Measurements from ENCODE around the gene PEAR1.

Gene PEAR1

GRCh38 chr1:156939786-156940334 lies 46.3 kb downstream of the PEAR1 start:
- DNase-seq (ENCODE audit: low read depth) = no peak

GRCh38 chr1:156941675-156942074 lies 48.2 kb downstream of the PEAR1 start:
- DNase-seq (ENCODE audit: low read depth) = no peak

DNA sequence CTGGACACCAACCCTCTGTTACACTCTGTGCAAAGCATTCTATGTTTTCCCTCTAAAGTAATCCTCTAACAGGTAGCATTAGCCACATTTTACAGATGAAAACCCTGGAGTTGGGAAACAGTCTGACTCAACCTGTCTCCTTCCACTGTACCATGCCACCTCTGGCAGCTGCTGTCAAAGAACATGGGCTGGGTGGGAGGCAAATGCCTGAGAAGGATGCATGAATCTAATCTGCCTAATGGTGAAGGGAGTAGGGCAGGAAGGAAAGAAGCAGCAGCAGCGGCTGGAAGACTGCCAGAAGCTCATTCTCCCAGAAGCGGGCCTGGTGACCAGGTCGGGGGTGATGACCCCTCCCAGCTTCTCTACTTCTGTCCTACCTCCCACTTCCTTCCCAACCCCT lies 48.7 kb downstream of the PEAR1 start:
- DNase-seq (ENCODE audit: low read depth) = no peak

GRCh38 chr1:156942576-156942975 lies 49.1 kb downstream of the PEAR1 start:
- DNase-seq (ENCODE audit: low read depth) = no peak

DNA sequence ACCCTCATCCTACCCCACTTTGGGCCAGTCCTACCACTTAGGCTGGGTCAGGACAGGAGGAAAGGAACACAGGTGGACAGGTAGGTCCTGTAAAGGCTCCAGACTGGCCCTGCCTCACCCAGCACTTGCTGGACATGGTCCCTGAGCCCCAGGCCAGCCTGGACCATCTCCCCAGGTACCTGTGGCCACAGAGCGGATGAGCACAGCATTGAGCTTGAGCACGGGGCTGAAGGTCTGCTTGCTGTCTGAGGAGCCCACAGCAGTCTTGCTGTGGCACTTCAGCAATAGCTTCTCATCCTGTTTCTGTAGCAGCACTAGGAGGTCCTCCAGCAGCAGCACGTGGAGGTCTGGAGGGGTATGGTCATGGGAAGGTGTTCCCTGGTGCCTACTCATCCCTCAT lies 50.2 kb downstream of the PEAR1 start:
- DNase-seq (ENCODE audit: low read depth) = no peak

DNA sequence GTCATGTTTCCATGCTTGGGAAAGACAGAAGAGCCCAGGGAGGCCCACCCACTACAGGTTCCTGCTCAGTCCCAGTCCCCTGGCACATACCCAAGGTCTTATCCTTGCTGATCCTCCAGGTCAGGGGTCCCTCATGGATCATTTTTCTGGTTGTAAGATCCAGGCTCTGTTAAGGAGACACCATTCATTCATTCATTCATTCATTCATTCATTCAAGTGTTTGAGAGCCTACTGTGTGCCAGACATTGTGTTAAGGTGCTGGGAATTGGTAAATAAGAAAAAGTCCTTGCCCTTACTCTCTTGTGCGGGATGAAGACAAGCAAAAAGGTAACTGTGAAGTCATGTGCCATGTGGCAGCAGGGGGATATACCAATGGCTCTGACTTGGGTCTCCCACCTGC lies 50.8 kb downstream of the PEAR1 start:
- DNase-seq (ENCODE audit: low read depth) = no peak

DNA sequence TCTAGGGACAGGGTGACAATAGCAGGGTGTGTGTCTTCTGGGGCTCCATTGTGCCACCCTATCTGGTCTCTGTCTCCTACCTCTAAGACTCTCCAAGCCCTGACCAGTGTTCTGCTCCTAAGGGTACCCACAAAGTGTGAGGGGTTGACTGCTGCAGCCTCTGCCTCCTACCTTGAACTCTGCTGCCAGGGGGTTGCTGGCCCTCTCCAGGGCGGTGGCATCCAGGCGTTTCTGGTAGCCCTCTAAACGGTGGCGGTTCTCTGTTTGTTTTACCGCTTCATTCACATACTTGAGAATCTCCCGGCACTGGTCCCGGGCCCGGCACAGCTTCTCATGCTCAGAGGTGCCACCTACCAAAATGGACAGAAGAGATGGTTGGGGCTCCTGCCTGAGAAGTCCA lies 51.3 kb downstream of the PEAR1 start:
- no peak for DNase-seq (ENCODE audit: low read depth)

- DNase-seq (ENCODE audit: low read depth) = no peak
Measured at GRCh38 chr1:156945881-156946661, 52.6 kb downstream of the PEAR1 start.

DNA sequence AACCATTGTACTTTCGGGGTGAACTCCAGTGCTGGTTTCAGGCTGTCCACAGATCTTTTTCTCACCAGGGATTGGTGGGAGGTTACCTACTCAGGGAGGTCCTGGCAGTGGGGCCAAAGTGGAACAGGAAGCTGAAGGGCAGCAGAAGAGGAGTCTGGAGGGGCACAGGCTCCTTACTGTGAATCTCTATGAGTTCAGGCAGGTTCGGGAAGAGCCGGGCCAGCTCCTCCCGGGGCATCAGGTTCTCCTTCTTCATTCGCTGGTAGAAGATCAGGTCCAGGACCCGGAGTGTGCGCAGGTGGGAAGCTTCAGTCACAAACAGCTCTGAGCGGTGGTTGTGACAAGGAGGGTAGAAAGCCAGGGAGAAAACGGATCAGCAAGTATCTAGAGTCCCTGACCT lies 53.6 kb downstream of the PEAR1 start:
- no peak for DNase-seq (ENCODE audit: low read depth)

GRCh38 chr1:156947818-156948525 lies 54.5 kb downstream of the PEAR1 start:
- no peak for DNase-seq (ENCODE audit: low read depth)

DNA sequence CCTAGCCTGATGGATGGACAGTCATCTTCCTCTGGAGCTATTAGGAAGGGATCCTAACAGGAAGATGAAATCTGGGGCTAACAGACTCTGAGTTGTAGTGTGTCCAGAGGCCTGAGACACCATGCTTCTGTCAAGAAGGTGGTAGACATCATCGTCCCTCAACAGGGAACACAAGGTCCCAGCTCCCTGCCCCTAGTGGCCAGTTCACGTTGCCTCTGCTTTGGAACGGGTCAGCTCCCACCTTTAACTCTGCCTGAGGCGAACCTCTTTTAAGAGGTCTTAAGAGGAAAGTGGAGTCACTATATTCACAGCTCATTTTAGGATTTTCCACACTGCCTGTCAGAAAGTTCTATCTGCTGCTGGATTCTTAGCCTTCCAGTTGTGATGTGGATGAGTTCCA lies 55.2 kb downstream of the PEAR1 start:
- peak; percentile 14 for DNase-seq (ENCODE audit: low read depth)

DNA sequence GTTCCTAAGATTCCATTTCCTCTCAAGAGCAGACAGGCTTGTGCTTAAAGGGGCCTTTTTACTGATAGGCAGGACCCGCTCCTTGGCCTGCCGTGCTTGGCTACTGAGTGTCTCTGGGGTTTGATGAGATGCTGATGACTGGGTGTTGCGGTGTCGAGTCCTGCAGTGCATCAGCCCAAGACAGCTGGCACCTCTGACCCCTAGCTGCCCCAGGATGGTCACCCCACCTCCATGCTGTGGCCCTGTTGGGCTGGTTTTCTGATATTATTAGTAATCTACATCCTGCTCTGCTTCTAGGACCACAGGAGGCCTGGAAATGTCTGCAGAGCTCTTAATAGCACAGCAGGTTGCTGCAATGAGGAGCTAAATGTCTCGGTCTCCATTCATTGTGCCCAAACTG lies 55.6 kb downstream of the PEAR1 start:
- no peak for DNase-seq (ENCODE audit: low read depth)

DNA sequence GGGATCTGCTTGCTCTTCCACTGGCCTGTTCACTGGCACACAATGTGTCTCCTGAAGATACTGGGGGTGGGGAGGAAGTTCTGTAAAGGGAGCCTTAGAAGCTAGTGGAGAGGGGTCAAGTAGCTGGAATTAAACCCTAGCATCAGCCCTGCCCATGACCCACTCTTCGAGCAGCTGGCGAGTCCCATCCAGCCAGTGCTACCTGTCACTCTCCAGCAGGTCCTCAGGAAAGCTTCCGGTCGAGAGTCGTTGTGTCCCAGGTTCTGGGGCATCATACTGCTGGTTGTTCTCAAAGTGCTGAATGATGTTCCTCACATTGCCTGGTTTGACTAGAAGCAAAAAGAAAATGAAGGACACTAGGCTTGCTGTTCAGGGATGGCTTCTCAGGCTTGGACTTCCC lies 57.9 kb downstream of the PEAR1 start:
- DNase-seq (ENCODE audit: low read depth) = no peak

GRCh38 chr1:156953571-156953970 lies 60.1 kb downstream of the PEAR1 start:
- no peak for DNase-seq (ENCODE audit: low read depth)

GRCh38 chr1:156956333-156956732 lies 62.8 kb downstream of the PEAR1 start:
- no peak for DNase-seq (ENCODE audit: low read depth)

DNA sequence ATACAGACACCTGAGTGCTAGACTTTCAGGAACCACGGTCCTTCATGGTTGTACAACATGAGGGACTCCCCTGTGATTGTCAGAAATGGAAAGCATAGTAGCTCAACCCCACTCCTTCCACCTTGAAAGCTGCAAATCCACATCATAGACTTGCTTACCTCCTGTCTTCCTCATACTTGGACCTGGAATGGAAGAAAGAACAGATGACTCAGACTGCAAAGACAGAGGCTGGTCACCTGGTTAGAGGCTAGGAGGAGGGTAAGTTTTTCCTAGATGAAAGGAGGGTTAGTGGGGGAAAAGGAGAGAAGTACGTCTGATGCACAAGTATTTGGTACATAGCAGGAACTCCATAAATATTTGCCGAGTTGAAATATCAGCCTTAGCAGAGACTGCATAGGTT lies 64.1 kb downstream of the PEAR1 start:
- DNase-seq (ENCODE audit: low read depth) = no peak

DNA sequence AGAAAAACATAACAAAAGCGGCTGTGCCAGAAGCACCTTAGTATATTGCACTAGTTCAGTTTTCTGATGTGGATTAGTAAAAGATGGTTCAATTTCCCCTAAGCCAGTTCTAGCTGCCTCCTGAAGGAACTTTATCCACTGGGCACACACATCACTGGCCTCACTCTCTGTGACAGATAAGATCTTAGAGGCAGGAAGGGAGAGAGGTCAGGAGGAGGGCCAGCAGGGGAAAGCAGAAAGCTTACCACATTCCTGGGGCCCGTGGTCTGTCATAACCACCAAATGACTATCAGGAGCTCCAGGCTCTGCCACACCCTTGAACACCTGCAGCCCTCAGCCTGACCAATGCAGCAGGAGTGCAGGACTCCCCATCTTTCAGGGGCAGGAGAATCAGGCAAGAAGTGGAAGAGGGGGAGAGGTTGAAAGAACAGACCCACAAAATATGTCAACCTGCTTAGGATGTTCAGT lies 64.8 kb downstream of the PEAR1 start:
- peak; percentile 42 for DNase-seq (ENCODE audit: low read depth)

GRCh38 chr1:156959414-156959813 lies 65.9 kb downstream of the PEAR1 start:
- DNase-seq (ENCODE audit: low read depth) = no peak

DNA sequence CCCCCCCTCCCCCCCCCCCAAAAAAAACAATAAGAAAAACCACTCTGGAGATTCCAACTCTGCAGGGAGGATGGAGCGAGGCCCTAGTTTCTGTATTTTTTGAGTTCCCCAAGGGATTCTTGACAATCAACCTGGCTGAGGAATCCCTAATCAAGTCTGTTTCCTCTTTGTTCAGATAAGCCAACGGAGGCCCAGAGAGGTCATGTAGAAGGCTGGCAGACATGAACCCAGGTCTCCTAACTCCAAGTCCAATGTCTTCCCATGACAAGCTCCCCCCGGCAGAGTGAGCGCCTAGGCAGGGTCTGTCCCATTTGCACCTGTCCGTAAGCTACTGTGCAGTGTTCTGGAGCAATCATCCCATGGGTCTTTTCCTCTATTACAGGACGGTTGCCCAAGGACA lies 66.4 kb downstream of the PEAR1 start:
- DNase-seq (ENCODE audit: low read depth) = no peak

DNA sequence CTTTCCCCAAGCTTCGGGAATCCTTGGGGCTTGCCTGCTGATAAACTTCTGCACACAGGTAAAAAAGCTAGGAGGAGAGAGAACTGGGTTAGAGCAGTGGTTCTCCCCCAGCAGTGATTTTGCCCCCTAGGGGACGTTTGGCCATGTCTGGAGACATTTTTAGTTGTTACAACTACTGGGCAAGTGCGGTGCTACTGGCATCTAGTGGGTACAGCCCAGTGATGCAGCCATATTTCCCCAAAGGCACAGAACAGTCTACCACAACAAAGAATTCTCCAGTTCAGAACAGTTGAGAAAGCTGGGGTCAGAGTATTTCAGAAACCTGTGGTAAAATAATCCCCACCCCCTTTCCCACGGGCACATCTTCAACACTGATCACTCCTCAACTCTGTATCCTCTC lies 68.2 kb downstream of the PEAR1 start:
- peak; percentile 56 for DNase-seq (ENCODE audit: low read depth)

DNA sequence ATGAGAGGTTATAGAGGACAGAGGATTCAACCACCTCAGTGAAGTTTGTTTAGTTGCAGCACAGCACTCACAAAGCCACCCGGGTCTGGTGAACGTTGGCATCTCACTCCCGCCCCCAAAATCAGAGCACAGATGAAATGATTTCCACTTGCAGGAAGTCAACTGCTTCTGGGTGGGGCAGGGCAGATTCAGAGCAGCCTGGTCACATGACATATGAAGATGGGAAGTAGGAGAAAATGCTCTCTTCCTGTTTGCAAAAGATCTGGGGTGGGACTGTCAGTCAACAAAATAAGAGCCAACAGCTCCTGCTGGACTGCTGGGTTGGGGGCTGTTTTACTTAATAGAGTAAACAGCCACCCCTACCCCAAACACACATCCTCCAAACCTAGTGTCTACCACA lies 70.1 kb downstream of the PEAR1 start:
- no peak for DNase-seq (ENCODE audit: low read depth)

- peak; percentile 35 for DNase-seq (ENCODE audit: low read depth)
Measured at GRCh38 chr1:156964441-156964840, 70.9 kb downstream of the PEAR1 start.

Data from ELR (cell line).